ENCODE measurements around the gene LDAH. TPM values are rescaled to one million over a fixed set of nuclear protein-coding genes. Genes with fewer than 3 reads are reported as not detected.
A peak's percentile ranks its signal among the peaks of the same experiment; 100 is the strongest.

The LDAH gene
- polyA plus RNA-seq, 1 donor = 28.0 TPM

DNA sequence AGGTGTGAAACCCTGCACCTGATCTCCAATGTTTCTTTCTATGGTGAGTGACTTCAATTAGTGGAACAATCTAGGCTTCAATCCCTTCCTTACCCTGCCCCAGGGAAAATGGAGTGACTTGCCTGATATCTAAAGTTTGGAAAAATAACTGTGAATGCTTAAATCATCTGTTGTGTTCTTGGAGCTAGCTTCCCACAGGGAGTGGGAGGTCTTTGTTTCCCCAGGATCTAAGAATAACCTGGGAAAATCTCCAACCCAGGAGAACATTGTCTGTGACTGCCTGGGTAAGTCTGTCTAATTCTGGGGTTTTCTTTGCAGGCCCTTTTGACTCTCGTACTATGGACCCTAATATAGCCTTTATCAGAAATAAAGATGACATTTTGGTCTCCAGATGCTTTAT, 13.6 kb upstream of the LDAH start:
- WGBS (ENCODE audit: insufficient coverage, low lambda C conversion rate) = 67% methylated on average over 1 of the region's 1 CpG
- no peak for DNase-seq
- peaks cover 12% of the 10 kb centered on the region for H3K27me3 ChIP-seq (ENCODE audit: control insufficient read depth, insufficient read depth, low read length)

GRCh38 chr2:20834331-20834730, 11.4 kb upstream of the LDAH start:
- DNase-seq = no peak
- Histone ChIP-seq H3K4me1 (ENCODE audit: control insufficient read depth, insufficient read depth, low read length) (no peaks in the 10 kb centered on the region), H3K9me3 (ENCODE audit: control insufficient read depth, low read depth, low read length) (peaks cover 2% of the 10 kb centered on the region), H3K27ac (ENCODE audit: low read length) (no peak overlapping the region), H3K27me3 (ENCODE audit: control insufficient read depth, insufficient read depth, low read length) (peaks cover 16% of the 10 kb centered on the region), H3K36me3 (ENCODE audit: control insufficient read depth, insufficient read depth, low read length) (no peaks in the 10 kb centered on the region), H3K4me3 (ENCODE audit: low read length) (no peak overlapping the region)
- WGBS (ENCODE audit: insufficient coverage, low lambda C conversion rate) = no CpG with 5 or more reads among the region's 2 CpGs

More for the DNA sequence above, 13.6 kb upstream of the LDAH start:
- Histone ChIP-seq H3K27ac (ENCODE audit: low read length) (no peak overlapping the region), H3K36me3 (ENCODE audit: control insufficient read depth, insufficient read depth, low read length) (no peaks in the 10 kb centered on the region), H3K9me3 (ENCODE audit: control insufficient read depth, low read depth, low read length) (peaks cover 2% of the 10 kb centered on the region), H3K4me3 (ENCODE audit: low read length) (no peak overlapping the region), H3K4me1 (ENCODE audit: control insufficient read depth, insufficient read depth, low read length) (no peaks in the 10 kb centered on the region)

DNA sequence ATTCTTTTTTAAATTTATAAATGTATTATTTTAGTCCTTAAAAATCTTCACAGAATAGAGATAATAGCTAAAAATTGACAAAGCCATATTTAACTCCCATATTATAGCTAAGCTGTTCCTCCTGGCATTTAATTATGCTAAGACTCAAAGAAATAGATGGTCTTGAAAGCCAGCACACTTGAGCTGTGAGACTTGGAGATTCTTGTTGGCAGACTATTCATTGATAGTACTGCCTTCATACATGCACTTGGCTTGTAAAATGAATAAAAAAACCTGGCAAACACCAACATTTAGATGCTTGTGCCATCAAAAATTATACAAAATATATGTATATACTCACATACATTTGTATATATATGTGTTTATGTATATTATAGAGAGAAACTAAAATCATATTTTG, 9.7 kb upstream of the LDAH start:
- Histone ChIP-seq H3K27me3 (ENCODE audit: control insufficient read depth, insufficient read depth, low read length) (peaks cover 16% of the 10 kb centered on the region), H3K4me3 (ENCODE audit: low read length) (no peak overlapping the region), H3K36me3 (ENCODE audit: control insufficient read depth, insufficient read depth, low read length) (no peaks in the 10 kb centered on the region), H3K27ac (ENCODE audit: low read length) (no peak overlapping the region), H3K9me3 (ENCODE audit: control insufficient read depth, low read depth, low read length) (peaks cover 2% of the 10 kb centered on the region), H3K4me1 (ENCODE audit: control insufficient read depth, insufficient read depth, low read length) (no peaks in the 10 kb centered on the region)
- no peak for DNase-seq

DNA sequence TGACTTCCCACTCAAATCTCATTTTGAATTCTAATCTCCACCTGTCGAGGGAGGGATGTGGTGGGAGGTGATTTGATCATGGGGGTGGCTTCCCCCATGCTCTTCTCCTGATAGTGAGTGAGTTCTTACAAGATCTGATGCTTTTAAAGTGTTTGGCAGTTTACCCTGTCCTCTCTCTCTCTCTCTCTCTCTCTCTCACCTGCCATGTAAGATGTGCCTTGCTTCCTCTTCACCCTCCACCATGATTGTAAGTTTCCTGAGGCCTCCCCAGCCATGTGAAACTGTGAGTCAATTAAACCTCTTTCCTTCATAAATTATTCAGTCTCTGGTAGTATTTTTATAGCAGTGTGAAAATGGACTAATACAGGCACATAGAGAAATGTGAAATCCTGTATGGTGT, 7.0 kb upstream of the LDAH start:
- H3K27ac ChIP-seq (ENCODE audit: low read length) = no peak overlapping the region
- peaks cover 2% of the 10 kb centered on the region for H3K9me3 ChIP-seq (ENCODE audit: control insufficient read depth, low read depth, low read length)
- peaks cover 22% of the 10 kb centered on the region for H3K27me3 ChIP-seq (ENCODE audit: control insufficient read depth, insufficient read depth, low read length)
- no peaks in the 10 kb centered on the region for H3K36me3 ChIP-seq (ENCODE audit: control insufficient read depth, insufficient read depth, low read length)
- no peaks in the 10 kb centered on the region for H3K4me1 ChIP-seq (ENCODE audit: control insufficient read depth, insufficient read depth, low read length)
- DNase-seq = no peak
- no peak overlapping the region for H3K4me3 ChIP-seq (ENCODE audit: low read length)
- WGBS (ENCODE audit: insufficient coverage, low lambda C conversion rate) = no CpG with 5 or more reads among the region's 1 CpG

DNA sequence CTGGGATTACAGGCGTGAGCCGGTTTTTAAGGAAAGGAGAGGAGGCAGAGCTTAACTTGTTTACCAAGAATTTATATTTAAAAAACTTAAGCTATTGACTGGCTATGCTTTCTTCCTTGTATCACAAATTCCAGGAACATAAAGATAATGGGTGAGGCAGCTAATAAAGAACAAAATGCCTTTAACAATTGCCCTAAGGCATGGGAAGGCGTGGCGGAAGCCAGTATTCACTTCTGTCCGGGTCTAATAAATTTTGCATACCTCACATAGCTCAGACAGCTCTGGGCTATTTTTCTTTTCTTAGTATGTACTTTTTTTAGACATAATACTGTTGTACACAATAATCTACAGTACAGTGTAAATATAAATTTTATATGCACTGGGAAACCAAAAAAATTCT, 1.0 kb upstream of the LDAH start:
- H3K27ac ChIP-seq (ENCODE audit: low read length) = no peak overlapping the region
- H3K4me3 ChIP-seq (ENCODE audit: low read length) = no peak overlapping the region
- H3K36me3 ChIP-seq (ENCODE audit: control insufficient read depth, insufficient read depth, low read length) = no peaks in the 10 kb centered on the region
- no peaks in the 10 kb centered on the region for H3K9me3 ChIP-seq (ENCODE audit: control insufficient read depth, low read depth, low read length)
- H3K4me1 ChIP-seq (ENCODE audit: control insufficient read depth, insufficient read depth, low read length) = no peaks in the 10 kb centered on the region
- 70% methylated on average over 2 of the region's 5 CpGs for WGBS (ENCODE audit: insufficient coverage, low lambda C conversion rate)
- DNase-seq = no peak
- peaks cover 15% of the 10 kb centered on the region for H3K27me3 ChIP-seq (ENCODE audit: control insufficient read depth, insufficient read depth, low read length)

GRCh38 chr2:20818820-20819219, 4.1 kb downstream of the LDAH start:
- Histone ChIP-seq H3K4me1 (ENCODE audit: control insufficient read depth, insufficient read depth, low read length) (no peaks in the 10 kb centered on the region), H3K27me3 (ENCODE audit: control insufficient read depth, insufficient read depth, low read length) (peaks cover under 1% of the 10 kb centered on the region), H3K4me3 (ENCODE audit: low read length) (no peak overlapping the region), H3K36me3 (ENCODE audit: control insufficient read depth, insufficient read depth, low read length) (no peaks in the 10 kb centered on the region), H3K9me3 (ENCODE audit: control insufficient read depth, low read depth, low read length) (no peaks in the 10 kb centered on the region), H3K27ac (ENCODE audit: low read length) (no peak overlapping the region)
- no CpG with 5 or more reads among the region's 2 CpGs for WGBS (ENCODE audit: insufficient coverage, low lambda C conversion rate)
- DNase-seq = no peak

DNA sequence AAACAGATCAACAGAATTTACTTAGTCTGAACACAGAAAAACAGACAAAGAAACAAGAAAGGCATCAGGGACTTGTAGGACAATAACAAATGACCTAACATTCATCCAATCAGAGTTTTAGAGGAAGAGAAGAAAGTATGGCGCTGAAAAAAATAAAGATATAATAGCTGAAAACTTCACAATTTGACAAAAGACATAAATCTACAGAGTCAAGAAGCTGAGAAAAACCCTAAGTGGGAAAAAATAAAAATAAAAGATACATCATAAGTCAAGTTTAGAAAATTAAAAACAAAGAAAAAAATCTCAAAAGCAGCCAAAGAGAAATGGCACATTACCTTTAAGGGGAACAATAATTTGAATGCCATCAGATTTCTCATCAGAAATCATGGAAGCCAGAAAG, 7.7 kb downstream of the LDAH start:
- H3K4me1 ChIP-seq (ENCODE audit: control insufficient read depth, insufficient read depth, low read length) = no peaks in the 10 kb centered on the region
- no peaks in the 10 kb centered on the region for H3K36me3 ChIP-seq (ENCODE audit: control insufficient read depth, insufficient read depth, low read length)
- H3K9me3 ChIP-seq (ENCODE audit: control insufficient read depth, low read depth, low read length) = no peaks in the 10 kb centered on the region
- DNase-seq = no peak
- no peak overlapping the region for H3K27ac ChIP-seq (ENCODE audit: low read length)
- 90% methylated on average over 1 of the region's 1 CpG for WGBS (ENCODE audit: insufficient coverage, low lambda C conversion rate)
- no peak overlapping the region for H3K4me3 ChIP-seq (ENCODE audit: low read length)
- no peaks in the 10 kb centered on the region for H3K27me3 ChIP-seq (ENCODE audit: control insufficient read depth, insufficient read depth, low read length)

GRCh38 chr2:20812779-20813178, 10.1 kb downstream of the LDAH start:
- DNase-seq = no peak
- no peak overlapping the region for H3K4me3 ChIP-seq (ENCODE audit: low read length)
- H3K27me3 ChIP-seq (ENCODE audit: control insufficient read depth, insufficient read depth, low read length) = no peaks in the 10 kb centered on the region
- H3K27ac ChIP-seq (ENCODE audit: low read length) = no peak overlapping the region
- no peaks in the 10 kb centered on the region for H3K4me1 ChIP-seq (ENCODE audit: control insufficient read depth, insufficient read depth, low read length)
- no CpG with 5 or more reads among the region's 2 CpGs for WGBS (ENCODE audit: insufficient coverage, low lambda C conversion rate)
- no peaks in the 10 kb centered on the region for H3K36me3 ChIP-seq (ENCODE audit: control insufficient read depth, insufficient read depth, low read length)
- H3K9me3 ChIP-seq (ENCODE audit: control insufficient read depth, low read depth, low read length) = no peaks in the 10 kb centered on the region

- Histone ChIP-seq H3K27ac (ENCODE audit: low read length) (no peak overlapping the region), H3K9me3 (ENCODE audit: control insufficient read depth, low read depth, low read length) (no peaks in the 10 kb centered on the region), H3K4me1 (ENCODE audit: control insufficient read depth, insufficient read depth, low read length) (peaks cover 4% of the 10 kb centered on the region), H3K27me3 (ENCODE audit: control insufficient read depth, insufficient read depth, low read length) (no peaks in the 10 kb centered on the region), H3K36me3 (ENCODE audit: control insufficient read depth, insufficient read depth, low read length) (no peaks in the 10 kb centered on the region), H3K4me3 (ENCODE audit: low read length) (no peak overlapping the region)
- WGBS (ENCODE audit: insufficient coverage, low lambda C conversion rate) = no CpG with 5 or more reads among the region's 1 CpG
- DNase-seq = no peak
Observed at GRCh38 chr2:20806286-20806685, 16.6 kb downstream of the LDAH start.

DNA sequence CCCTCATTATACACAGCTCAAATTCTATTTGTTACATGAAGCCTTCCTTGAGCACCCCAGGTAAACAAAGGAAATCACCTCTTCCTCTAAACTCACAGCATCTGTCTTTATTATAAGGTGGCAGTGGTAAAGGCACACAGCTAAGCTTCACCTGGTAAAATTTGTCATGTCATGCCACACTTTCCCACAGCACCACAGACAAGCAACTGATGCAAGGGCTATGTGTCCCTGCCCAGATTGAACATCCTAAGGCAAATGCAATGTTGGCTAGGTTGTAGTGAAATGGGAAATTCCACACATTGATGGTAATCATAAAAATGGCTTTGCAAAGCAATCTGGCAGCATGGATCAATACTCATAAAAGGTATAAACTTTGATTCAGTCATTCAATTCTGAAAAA, 18.9 kb downstream of the LDAH start:
- no peak for DNase-seq
- Histone ChIP-seq H3K4me1 (ENCODE audit: control insufficient read depth, insufficient read depth, low read length) (peaks cover 4% of the 10 kb centered on the region), H3K4me3 (ENCODE audit: low read length) (no peak overlapping the region), H3K9me3 (ENCODE audit: control insufficient read depth, low read depth, low read length) (no peaks in the 10 kb centered on the region), H3K27ac (ENCODE audit: low read length) (no peak overlapping the region), H3K36me3 (ENCODE audit: control insufficient read depth, insufficient read depth, low read length) (peaks cover 2% of the 10 kb centered on the region), H3K27me3 (ENCODE audit: control insufficient read depth, insufficient read depth, low read length) (no peaks in the 10 kb centered on the region)

DNA sequence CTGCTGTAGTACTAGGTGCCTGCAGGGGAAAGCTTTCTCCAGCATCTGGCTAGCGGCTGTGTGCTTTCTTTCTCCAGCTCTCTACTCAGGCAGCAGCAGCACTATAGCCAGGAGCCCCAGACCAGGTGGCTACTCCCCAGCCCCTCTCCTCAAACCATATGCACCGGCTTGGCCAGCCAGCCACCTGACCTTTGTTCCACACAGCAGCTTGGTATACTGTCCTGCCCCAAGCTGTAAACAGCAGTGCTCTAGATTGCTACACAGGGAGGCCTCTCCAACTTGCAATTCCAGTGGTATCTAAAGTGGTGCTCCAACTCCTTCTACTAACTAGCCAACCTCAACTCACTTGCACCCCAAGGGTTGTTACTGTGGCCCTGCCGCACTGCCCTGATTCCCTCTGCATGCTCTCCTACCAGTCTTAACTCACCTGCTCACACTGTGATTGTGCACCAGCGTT, 19.6 kb downstream of the LDAH start:
- Histone ChIP-seq H3K4me3 (ENCODE audit: low read length) (no peak overlapping the region), H3K9me3 (ENCODE audit: control insufficient read depth, low read depth, low read length) (no peaks in the 10 kb centered on the region), H3K27me3 (ENCODE audit: control insufficient read depth, insufficient read depth, low read length) (no peaks in the 10 kb centered on the region), H3K36me3 (ENCODE audit: control insufficient read depth, insufficient read depth, low read length) (peaks cover 2% of the 10 kb centered on the region), H3K27ac (ENCODE audit: low read length) (no peak overlapping the region), H3K4me1 (ENCODE audit: control insufficient read depth, insufficient read depth, low read length) (peaks cover 4% of the 10 kb centered on the region)
- peak; percentile 16 to 41 for DNase-seq
- WGBS (ENCODE audit: insufficient coverage, low lambda C conversion rate) = no CpG with 5 or more reads among the region's 4 CpGs

Measured in large intestine (tissue), 3 donors.